IMR-90 (cell line): ENCODE data around the gene NPAS2. TPM values are rescaled to one million over a fixed set of nuclear protein-coding genes. Genes with fewer than 3 reads are reported as not detected.

ENCODE experiments used
- ATAC-seq: fragments of 200-7000 bp; cut with Tn5 transposase; 2 replicates; pipeline ENCODE4 v1.9.1; 2020; ENCODE audit warnings: low read depth, mild to moderate bottlenecking, moderate library complexity
- BruUV-seq: library from RNA; stranded (reverse); fragments of 400-500 nt; replicated peaks from 2 replicates; lab custom pipeline; 2021; lab: Mats Ljungman, UMichigan
- CTCF ChIA-PET: fragments of 300-600 bp; formaldehyde crosslinking; extraction: SDS; loops from one replicate; lab custom pipeline; 2021; ENCODE audit warnings: antibody characterized with exemption; lab: Yijun Ruan, JAX
- POLR2A ChIA-PET: fragments of 300-600 bp; sonication (Branson Sonifier 250); formaldehyde crosslinking; loops from one replicate; lab custom pipeline; 2022; ENCODE audit warnings: antibody characterized with exemption; ENCODE audit not compliant: unreplicated experiment; lab: Charles Lee
- DNase-seq: peaks from one replicate; pipeline ENCODE4 v3.0.0; 2013
- H2AFZ ChIP-seq: replicated peaks from 2 replicates; pipeline ENCODE3; 2013; ENCODE audit warnings: low read length, mild to moderate bottlenecking; ENCODE audit not compliant: poor library complexity
- H2AK5ac ChIP-seq: 2 replicates; pipeline ENCODE4 v1.6.1; 2013; ENCODE audit warnings: low read depth, low read length, inconsistent platforms
- H2AK9ac ChIP-seq: replicated peaks from 2 replicates; pipeline ENCODE3; 2013; ENCODE audit warnings: mild to moderate bottlenecking, low read depth, low read length, moderate library complexity; ENCODE audit not compliant: poor library complexity
- H2BK120ac ChIP-seq: 2 replicates; pipeline ENCODE4 v1.6.1; 2013; ENCODE audit warnings: low read depth, low read length, inconsistent platforms
- H2BK15ac ChIP-seq: 3 replicates; pipeline ENCODE4 v1.6.1; 2013; ENCODE audit warnings: low read depth, low read length, inconsistent platforms
- H2BK20ac ChIP-seq: 2 replicates; pipeline ENCODE4 v1.6.1; 2013; ENCODE audit warnings: low read depth, mild to moderate bottlenecking, inconsistent platforms, low read length, moderate library complexity
- H2BK5ac ChIP-seq: 2 replicates; pipeline ENCODE4 v1.6.1; 2013; ENCODE audit warnings: mild to moderate bottlenecking, low read depth, low read length, inconsistent platforms; ENCODE audit not compliant: poor library complexity, severe bottlenecking
- H3K14ac ChIP-seq: replicated peaks from 2 replicates; pipeline ENCODE4 v1.6.1; 2013; ENCODE audit warnings: low read depth, low read length, inconsistent platforms
- H3K18ac ChIP-seq: 2 replicates; pipeline ENCODE4 v1.6.1; 2013; ENCODE audit warnings: low read depth, low read length, control low read depth
- H3K23ac ChIP-seq: 2 replicates; pipeline ENCODE4 v1.6.1; 2013; ENCODE audit warnings: low read depth, low read length, inconsistent platforms
- H3K27ac ChIP-seq: 2 replicates; pipeline ENCODE4 v1.5.1; 2013; ENCODE audit warnings: mild to moderate bottlenecking, control low read depth, low read length; ENCODE audit not compliant: insufficient read depth
- H3K27me3 ChIP-seq: 2 replicates; pipeline ENCODE4 v1.6.1; 2013; ENCODE audit warnings: low read length; ENCODE audit not compliant: control insufficient read depth, insufficient read depth
- H3K36me3 ChIP-seq: 2 replicates; pipeline ENCODE4 v1.6.1; 2013; ENCODE audit warnings: low read length, mixed read lengths; ENCODE audit not compliant: control insufficient read depth, insufficient read depth
- H3K4ac ChIP-seq: 2 replicates; pipeline ENCODE4 v1.6.1; 2013; ENCODE audit warnings: low read depth, low read length, inconsistent platforms
- H3K4me1 ChIP-seq: 2 replicates; pipeline ENCODE4 v1.6.1; 2013; ENCODE audit warnings: low read length, mixed read lengths; ENCODE audit not compliant: control insufficient read depth, insufficient read depth
- H3K4me2 ChIP-seq: 2 replicates; pipeline ENCODE4 v1.6.1; 2013; ENCODE audit warnings: low read depth, mild to moderate bottlenecking, control low read depth, low read length, moderate library complexity
- H3K4me3 ChIP-seq: 2 replicates; pipeline ENCODE4 v1.5.1; 2013; ENCODE audit warnings: low read depth, mild to moderate bottlenecking, control low read depth, low read length, moderate library complexity; ENCODE audit not compliant: insufficient read depth
- H3K56ac ChIP-seq: 2 replicates; pipeline ENCODE4 v1.6.1; 2013; ENCODE audit warnings: low read length, inconsistent platforms; ENCODE audit not compliant: insufficient read depth; ENCODE audit errors: extremely low read depth
- H3K79me1 ChIP-seq, 2 experiments: 2 replicates each; pipeline ENCODE4 v1.6.1; 2013; ENCODE audit warnings: low read length in 2 of 2, inconsistent platforms in 1 of 2, low read depth in 1 of 2
- H3K9ac ChIP-seq: 2 replicates; pipeline ENCODE4 v1.6.1; 2013; ENCODE audit warnings: low read depth, low read length, control low read depth
- H3K9me1 ChIP-seq: 2 replicates; pipeline ENCODE4 v1.6.1; 2013; ENCODE audit warnings: low read length, inconsistent platforms; ENCODE audit not compliant: insufficient read depth
- H3K9me3 ChIP-seq: 2 replicates; pipeline ENCODE4 v1.6.1; 2013; ENCODE audit warnings: low read length; ENCODE audit not compliant: control insufficient read depth, insufficient read depth
- H4K20me1 ChIP-seq: 2 replicates; pipeline ENCODE4 v1.6.1; 2013; ENCODE audit warnings: low read length, inconsistent platforms; ENCODE audit not compliant: insufficient read depth
- H4K5ac ChIP-seq: 2 replicates; pipeline ENCODE4 v1.6.1; 2013; ENCODE audit warnings: mild to moderate bottlenecking, low read depth, low read length, control low read depth
- H4K8ac ChIP-seq, 2 experiments: 2 replicates each; pipeline ENCODE4 v1.6.1; 2013; ENCODE audit warnings: low read depth in 2 of 2, low read length in 2 of 2, control low read depth in 1 of 2, inconsistent platforms in 1 of 2
- H4K91ac ChIP-seq: 2 replicates; pipeline ENCODE4 v1.6.1; 2013; ENCODE audit warnings: low read depth, low read length, inconsistent platforms; ENCODE audit not compliant: insufficient read depth
- BHLHE40 ChIP-seq: fragments of 150-350 bp; IDR thresholded peaks from 2 replicates; pipeline ENCODE4 v1.6.1; 2016; ENCODE audit warnings: mild to moderate bottlenecking, low read depth, low read length
- ELK1 ChIP-seq: fragments of 150-350 bp; IDR thresholded peaks from 2 replicates; pipeline ENCODE4 v1.6.1; 2016; ENCODE audit warnings: low read depth, mild to moderate bottlenecking, low read length, moderate library complexity, borderline replicate concordance
- FOS ChIP-seq: fragments of 150-350 bp; IDR thresholded peaks from 2 replicates; pipeline ENCODE4 v1.6.1; 2016; ENCODE audit warnings: low read depth, low read length
- MAZ ChIP-seq: IDR thresholded peaks from 2 replicates; pipeline ENCODE4 v1.6.1; 2012; ENCODE audit warnings: low read depth, mild to moderate bottlenecking, low read length, improper control_type of control experiment, moderate library complexity, borderline replicate concordance
- NFE2L2 ChIP-seq: fragments of 150-350 bp; IDR thresholded peaks from 2 replicates; pipeline ENCODE4 v1.6.1; 2016; ENCODE audit warnings: low read depth, mild to moderate bottlenecking, low read length
- POLR2A ChIP-seq: IDR thresholded peaks from 2 replicates; pipeline ENCODE4 v1.6.1; 2012; ENCODE audit warnings: mild to moderate bottlenecking, low read depth, low read length
- RAD21 ChIP-seq: IDR thresholded peaks from 2 replicates; pipeline ENCODE4 v1.6.1; 2012; ENCODE audit warnings: low read length, improper control_type of control experiment
- RCOR1 ChIP-seq: IDR thresholded peaks from 2 replicates; pipeline ENCODE4 v1.6.1; 2012; ENCODE audit warnings: mild to moderate bottlenecking, low read length, improper control_type of control experiment; ENCODE audit not compliant: insufficient replicate concordance
- SMC3 ChIP-seq: fragments of 150-350 bp; IDR thresholded peaks from 2 replicates; pipeline ENCODE4 v1.6.1; 2016; ENCODE audit warnings: low read depth, mild to moderate bottlenecking, antibody characterized with exemption, low read length, moderate library complexity
- WGBS, 2 experiments: methylation state at CpG; one replicate each; pipeline versions ENCODE4 v1.1.5 to v1.1.7; 2013; ENCODE audit warnings: missing lambda C conversion rate in 2 of 2; ENCODE audit not compliant: insufficient read length in 1 of 2; ENCODE audit errors: extremely low coverage in 2 of 2; 5-methylcytosine and 5-hydroxymethylcytosine counted together
- dilution Hi-C: fragments of 300-500 bp; cut with HindIII; formaldehyde crosslinking; loops from one replicate; pipeline ENCODE4 v1.14.3; 2018; ENCODE audit warnings: low sequenced_read_pairs; ENCODE audit not compliant: unreplicated experiment
- in situ Hi-C: fragments of 300-500 bp; cut with MboI; formaldehyde crosslinking; loops from 3 replicates; pipeline ENCODE4 v1.14.3; 2019; ENCODE audit warnings: low sequenced_read_pairs, inconsistent platforms, mixed read lengths
- intact Hi-C: fragments of 100-400 bp; cut with micrococcal nuclease; formaldehyde crosslinking; loops from 2 replicates; pipeline ENCODE4 v1.10.0; 2022
- polyA plus RNA-seq, 3 experiments: library from polyadenylated mRNA; depleted of rRNA; stranded (reverse); fragments of >200 nt; gene quantifications; 2 replicates each; pipeline ENCODE4 v1.2.3, GENCODE V29; 2012; ENCODE audit warnings: low replicate concordance in 1 of 3
- total RNA-seq: library from RNA; depleted of rRNA; stranded (reverse); fragments of >200 nt; gene quantifications from 2 replicates; pipeline ENCODE4 v1.2.3, GENCODE V29; 2012
- TF ChIP-seq, protein P1 (sequence below): fragments of 150-350 bp; IDR thresholded peaks from 2 replicates; pipeline ENCODE4 v1.6.1; 2017; ENCODE audit warnings: mild to moderate bottlenecking, antibody characterized with exemption, low read length, low read depth
- TF ChIP-seq, protein P2 (sequence below): conservative IDR thresholded peaks from 2 replicates; pipeline ENCODE4 v1.5.1; 2012; ENCODE audit warnings: mild to moderate bottlenecking, low read depth, low read length, improper control_type of control experiment

NPAS2 gene
- total and polyA plus RNA-seq, 2 of the 4 experiments (the other 2 are of a cell fraction) = 5.2 to 14.8 TPM

- no CpG with 5 or more reads among the region's 2 CpGs for WGBS, 2 experiments
- Histone ChIP-seq H3K9me1 (peaks cover 23% of the 10 kb centered on the region), H2BK15ac (no peak overlapping the region), H3K27me3 (no peaks in the 10 kb centered on the region), H2BK120ac (no peak overlapping the region), H3K36me3 (peaks cover 22% of the 10 kb centered on the region), H4K5ac (no peak overlapping the region), H3K56ac (no peak overlapping the region), H3K14ac (no peak overlapping the region), H4K20me1 (peaks cover 28% of the 10 kb centered on the region), H2AFZ (no peak overlapping the region), H3K79me1 (peaks cover 16 to 24% of the 10 kb centered on the region in 2 experiments), H2BK20ac (no peak overlapping the region), H3K4me3 (no peak overlapping the region), H2AK5ac (no peak overlapping the region), H3K9ac (no peak overlapping the region), H4K91ac (no peak overlapping the region), H3K4ac (no peak overlapping the region), H3K23ac (no peak overlapping the region), H4K8ac (no peak overlapping the region), H2BK5ac (no peak overlapping the region), H3K4me2 (no peak overlapping the region), H3K27ac (no peak overlapping the region), H3K9me3 (no peaks in the 10 kb centered on the region), H3K4me1 (peaks cover 9% of the 10 kb centered on the region), H2AK9ac (no peak overlapping the region), H3K18ac (no peak overlapping the region)
- in situ Hi-C loops (no loop called here), dilution Hi-C loops (no loop called here), intact Hi-C loops (loop anchor here (5.0 kb wide), 1 partner anchor 268 kb away; no protein-coding TSS in a partner anchor)
- no TSS peak for BruUV-seq
- DNase-seq (no peak), ATAC-seq (no peak)
- ChIA-PET CTCF (no interaction called here), POLR2A (no interaction called here)
- TF ChIP-seq NFE2L2 (no peak), BHLHE40 (no peak), MAZ (no peak), ELK1 (no peak), SMC3 (no peak), RCOR1 (no peak), POLR2A (no peak), RAD21 (no peak), FOS (no peak)
- TF ChIP-seq, protein P1, sequence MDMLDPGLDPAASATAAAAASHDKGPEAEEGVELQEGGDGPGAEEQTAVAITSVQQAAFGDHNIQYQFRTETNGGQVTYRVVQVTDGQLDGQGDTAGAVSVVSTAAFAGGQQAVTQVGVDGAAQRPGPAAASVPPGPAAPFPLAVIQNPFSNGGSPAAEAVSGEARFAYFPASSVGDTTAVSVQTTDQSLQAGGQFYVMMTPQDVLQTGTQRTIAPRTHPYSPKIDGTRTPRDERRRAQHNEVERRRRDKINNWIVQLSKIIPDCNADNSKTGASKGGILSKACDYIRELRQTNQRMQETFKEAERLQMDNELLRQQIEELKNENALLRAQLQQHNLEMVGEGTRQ = no peak
- TF ChIP-seq, protein P2, sequence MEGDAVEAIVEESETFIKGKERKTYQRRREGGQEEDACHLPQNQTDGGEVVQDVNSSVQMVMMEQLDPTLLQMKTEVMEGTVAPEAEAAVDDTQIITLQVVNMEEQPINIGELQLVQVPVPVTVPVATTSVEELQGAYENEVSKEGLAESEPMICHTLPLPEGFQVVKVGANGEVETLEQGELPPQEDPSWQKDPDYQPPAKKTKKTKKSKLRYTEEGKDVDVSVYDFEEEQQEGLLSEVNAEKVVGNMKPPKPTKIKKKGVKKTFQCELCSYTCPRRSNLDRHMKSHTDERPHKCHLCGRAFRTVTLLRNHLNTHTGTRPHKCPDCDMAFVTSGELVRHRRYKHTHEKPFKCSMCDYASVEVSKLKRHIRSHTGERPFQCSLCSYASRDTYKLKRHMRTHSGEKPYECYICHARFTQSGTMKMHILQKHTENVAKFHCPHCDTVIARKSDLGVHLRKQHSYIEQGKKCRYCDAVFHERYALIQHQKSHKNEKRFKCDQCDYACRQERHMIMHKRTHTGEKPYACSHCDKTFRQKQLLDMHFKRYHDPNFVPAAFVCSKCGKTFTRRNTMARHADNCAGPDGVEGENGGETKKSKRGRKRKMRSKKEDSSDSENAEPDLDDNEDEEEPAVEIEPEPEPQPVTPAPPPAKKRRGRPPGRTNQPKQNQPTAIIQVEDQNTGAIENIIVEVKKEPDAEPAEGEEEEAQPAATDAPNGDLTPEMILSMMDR = no peak
Observed at GRCh38 chr2:100999995-101000394, 180.1 kb downstream of the NPAS2 start.
